ENCODE measurements around the gene PLPPR1.
A peak's percentile ranks its signal among the peaks of the same experiment; 100 is the strongest.
"Not testable (repeated sequence)": the region's sequence is repeated elsewhere in the genome, so short reads cannot be mapped to it uniquely, and the experiment has no call there.

The PLPPR1 gene

GRCh38 chr9:101309139-101309538, 280.6 kb downstream of the PLPPR1 start:
- no peak for DNase-seq

DNA sequence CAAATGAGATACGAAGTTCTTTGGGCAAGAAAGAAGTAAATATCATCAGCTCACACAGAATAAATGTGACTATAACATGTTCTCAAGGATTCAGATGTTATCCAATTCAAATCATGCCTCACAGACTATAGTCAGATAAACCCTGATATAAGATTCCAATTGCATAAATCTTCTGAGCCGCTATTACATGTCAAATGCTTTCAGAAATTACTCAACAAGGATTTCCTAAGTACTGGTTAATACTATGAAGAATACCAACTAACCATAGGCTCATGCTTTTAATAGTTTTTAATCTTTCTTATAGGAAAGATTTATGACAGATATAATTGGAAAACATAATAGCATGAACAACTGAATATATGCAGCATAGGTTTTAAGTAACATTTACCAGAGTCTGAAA, 282.7 kb downstream of the PLPPR1 start:
- no peak for DNase-seq

- peak; percentile 60 for DNase-seq
These were observed 283.4 kb downstream of the PLPPR1 start for GRCh38 chr9:101311758-101312420.

DNA sequence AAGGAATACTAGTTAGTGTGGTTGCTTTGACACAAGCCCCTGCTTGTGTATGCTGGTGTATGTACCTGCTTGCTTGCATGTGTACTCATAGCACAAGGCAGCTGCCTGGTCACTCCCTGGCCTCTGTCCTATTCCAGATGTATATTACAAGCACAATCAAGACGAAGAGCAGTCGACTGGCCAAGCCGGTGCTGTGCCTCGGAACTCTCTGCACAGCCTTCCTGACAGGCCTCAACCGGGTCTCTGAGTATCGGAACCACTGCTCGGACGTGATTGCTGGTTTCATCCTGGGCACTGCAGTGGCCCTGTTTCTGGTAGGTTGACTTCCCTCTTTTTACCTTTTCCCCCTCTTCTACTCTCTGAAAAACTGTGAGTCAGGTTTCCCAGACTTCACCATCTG, 284.1 kb downstream of the PLPPR1 start:
- no peak for DNase-seq

GRCh38 chr9:101315112-101315450, 286.6 kb downstream of the PLPPR1 start:
- no peak for DNase-seq

DNA sequence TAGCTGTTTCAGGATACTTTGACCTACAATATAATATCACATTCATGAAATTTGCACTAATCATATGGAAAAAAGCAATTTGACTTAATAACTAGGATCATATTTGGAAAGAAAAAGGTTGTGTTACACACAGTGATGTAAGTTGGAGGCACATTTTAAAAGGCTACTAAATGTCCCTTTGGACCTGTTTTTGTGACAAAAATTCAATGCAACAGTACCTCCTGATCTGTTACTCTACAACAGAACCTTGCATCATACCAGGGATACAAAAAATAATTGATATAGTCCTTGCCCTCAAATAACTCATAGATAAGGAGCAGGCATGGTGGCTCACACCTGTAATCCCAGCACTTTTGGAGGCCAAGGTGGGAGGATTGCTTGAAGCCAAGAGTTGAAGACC, 289.2 kb downstream of the PLPPR1 start:
- no peak for DNase-seq

DNA sequence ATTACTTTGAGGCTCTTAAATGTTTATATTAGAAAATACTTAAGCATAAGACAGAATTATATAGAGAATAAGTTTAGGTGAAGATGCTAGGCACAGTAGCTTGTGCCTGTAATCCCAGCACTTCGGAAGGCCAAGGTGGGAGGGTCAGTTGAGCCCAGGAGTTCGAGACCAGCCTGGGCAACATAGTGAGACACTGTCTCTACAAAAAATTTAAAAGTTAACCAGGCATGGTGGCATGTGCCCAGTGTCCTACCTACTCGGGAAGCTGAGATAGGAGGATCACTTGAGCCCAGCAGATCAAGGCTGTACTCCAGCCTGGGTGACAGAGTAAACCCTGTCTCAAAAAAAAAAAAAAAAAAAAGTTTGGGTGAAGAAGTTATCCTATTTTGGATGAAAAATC, 294.6 kb downstream of the PLPPR1 start:
- no peak for DNase-seq

- DNase-seq = no peak
These were observed 295.8 kb downstream of the PLPPR1 start for GRCh38 chr9:101324245-101324804.

DNA sequence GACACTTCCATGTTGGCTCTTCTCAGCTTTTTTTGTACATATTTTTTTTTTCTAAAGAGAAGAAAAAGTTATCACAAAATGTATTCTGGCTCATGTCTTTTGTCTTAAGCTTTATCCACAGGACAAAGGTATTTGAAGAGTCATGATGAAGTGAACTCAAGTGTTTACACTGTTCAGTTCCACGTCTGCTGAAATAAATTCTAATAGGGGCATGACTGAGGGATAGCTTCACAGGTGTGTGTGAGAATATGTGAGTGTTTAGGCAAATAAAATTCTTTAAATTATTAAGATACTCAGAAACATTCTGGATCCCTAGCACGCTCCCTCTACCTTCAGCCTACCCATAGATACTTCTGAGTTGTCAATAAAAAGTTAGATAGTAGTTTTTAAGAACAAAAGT, 296.5 kb downstream of the PLPPR1 start:
- DNase-seq = no peak

- no peak for DNase-seq
These were observed 297.5 kb downstream of the PLPPR1 start for GRCh38 chr9:101326035-101326434.

DNA sequence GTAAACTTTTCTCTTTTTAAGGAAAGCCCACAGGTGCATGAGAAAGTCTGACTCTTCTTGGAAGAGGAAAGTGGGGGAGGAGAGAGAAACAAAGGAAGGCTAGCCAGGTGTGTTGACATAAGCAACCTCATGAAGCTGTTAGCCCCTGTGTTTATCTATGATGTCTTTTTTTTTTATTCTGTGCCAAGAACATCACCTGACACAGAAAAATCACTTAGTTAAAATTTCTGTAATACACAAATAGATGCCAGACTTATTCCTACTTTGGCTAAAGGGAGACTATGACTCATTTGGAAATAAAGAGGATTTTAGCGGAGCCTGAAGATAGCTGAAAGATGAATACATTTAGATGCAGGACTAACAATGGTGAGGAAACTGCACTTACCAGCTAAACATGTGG, 298.0 kb downstream of the PLPPR1 start:
- DNase-seq = no peak

- DNase-seq = not testable (repeated sequence)
These were observed 298.9 kb downstream of the PLPPR1 start for GRCh38 chr9:101327422-101327909.

DNA sequence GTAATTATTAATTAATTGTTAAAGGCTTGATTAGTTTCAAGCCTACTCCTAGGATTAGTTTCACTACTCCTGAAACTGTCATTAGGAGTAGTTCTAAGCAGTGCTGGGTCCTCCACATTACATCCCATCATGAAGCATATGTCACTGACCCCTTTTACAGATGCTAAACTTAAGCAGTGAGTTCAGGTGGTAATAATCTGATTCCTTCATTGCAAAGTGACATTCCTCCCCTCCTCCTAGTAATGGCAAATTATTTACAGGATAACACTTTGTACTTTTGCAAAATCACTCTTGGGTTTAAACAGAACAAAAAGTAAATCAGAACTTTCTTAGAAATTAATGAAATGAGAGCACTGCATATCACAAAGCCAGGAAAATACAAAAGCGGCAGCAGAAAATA, 303.8 kb downstream of the PLPPR1 start:
- no peak for DNase-seq

- no peak for DNase-seq
These were observed 305.0 kb downstream of the PLPPR1 start for GRCh38 chr9:101333490-101333889.

- DNase-seq = no peak
These were observed 305.6 kb downstream of the PLPPR1 start for GRCh38 chr9:101333926-101334702.

GRCh38 chr9:101336091-101336490, 307.6 kb downstream of the PLPPR1 start:
- DNase-seq = no peak

GRCh38 chr9:101337237-101337636, 308.7 kb downstream of the PLPPR1 start:
- DNase-seq = no peak

- no peak for DNase-seq
These were observed 313.4 kb downstream of the PLPPR1 start for GRCh38 chr9:101341958-101342357.

GRCh38 chr9:101342595-101342994, 314.1 kb downstream of the PLPPR1 start:
- no peak for DNase-seq

- DNase-seq = no peak
These were observed 321.8 kb downstream of the PLPPR1 start for GRCh38 chr9:101350285-101350684.

DNA sequence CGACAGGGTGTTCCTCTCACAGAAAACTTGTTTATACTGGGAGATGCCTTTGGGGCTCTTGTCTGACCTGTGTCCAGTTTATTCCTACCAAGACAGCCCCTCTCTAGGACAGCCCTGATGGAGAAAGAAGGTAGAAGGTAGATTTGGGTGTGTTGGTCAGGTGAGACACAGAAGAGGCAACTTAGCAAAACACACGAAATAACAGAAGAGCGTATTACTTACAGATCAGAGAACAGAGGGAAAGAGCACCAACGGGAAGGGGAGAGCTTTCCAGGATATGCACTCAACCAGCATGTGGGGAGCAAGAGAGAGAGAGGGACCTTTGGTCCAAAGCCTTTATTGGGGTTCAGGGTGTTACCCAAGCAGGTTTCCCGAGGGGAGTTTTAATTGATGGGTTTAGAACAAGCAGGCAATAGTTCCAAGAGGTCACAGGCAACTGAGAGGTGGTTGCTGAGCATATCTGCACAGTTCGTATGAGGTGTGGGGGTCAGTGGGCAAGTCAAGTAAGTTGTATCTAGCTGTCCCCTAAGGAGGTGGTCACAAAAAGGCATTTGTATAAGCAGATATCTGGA, 324.5 kb downstream of the PLPPR1 start:
- no peak for DNase-seq

- no peak for DNase-seq
These were observed 325.2 kb downstream of the PLPPR1 start for GRCh38 chr9:101353683-101354082.

DNA sequence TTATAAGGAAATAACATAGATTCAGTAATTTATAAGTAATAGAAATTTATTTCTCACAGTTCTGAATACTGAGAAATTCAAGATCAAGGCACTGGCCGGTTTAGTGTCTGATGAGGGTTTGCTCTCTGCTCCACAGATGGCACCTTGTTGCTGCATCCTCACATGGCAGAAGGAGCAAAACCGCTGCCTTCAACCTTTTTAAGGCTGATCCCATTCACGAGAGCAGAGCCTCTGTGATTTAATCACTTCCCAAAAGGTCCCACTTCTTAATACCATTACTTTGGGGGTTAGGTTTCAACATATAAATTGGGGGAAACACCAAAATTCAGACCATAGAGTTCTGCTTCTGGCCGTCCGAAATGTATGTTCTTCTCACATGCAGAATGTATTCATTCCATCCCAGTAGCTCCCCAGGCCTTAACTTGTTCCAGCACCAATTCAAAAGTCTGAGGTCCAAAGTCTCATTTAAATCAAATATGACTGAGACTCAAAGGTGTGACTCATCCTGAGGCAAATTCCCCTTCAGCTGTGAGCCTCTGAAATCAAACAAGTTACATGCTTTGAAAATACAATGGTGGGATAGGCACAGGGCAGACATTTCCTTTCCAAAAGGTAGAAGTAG, 325.7 kb downstream of the PLPPR1 start:
- no peak for DNase-seq
